CD4-positive, alpha-beta T cell treated with Interleukin-10 for 1 hour (primary cell): ENCODE data around the gene DYNLT1.
A peak's percentile ranks its signal among the peaks of the same experiment; 100 is the strongest.

ENCODE experiments used
- DNase-seq: peaks from one replicate; pipeline ENCODE4 v3.0.0-alpha.2; 2020

The DYNLT1 gene

GRCh38 chr6:158595223-158595622, 49.3 kb downstream of the DYNLT1 start:
- DNase-seq = peak; percentile 36

- DNase-seq = no peak
Measured at GRCh38 chr6:158593670-158594069, 50.9 kb downstream of the DYNLT1 start.

- no peak for DNase-seq
Measured at GRCh38 chr6:158591810-158592209, 52.7 kb downstream of the DYNLT1 start.

- no peak for DNase-seq
Measured at GRCh38 chr6:158591134-158591809, 53.3 kb downstream of the DYNLT1 start.

GRCh38 chr6:158589366-158589765, 55.2 kb downstream of the DYNLT1 start:
- no peak for DNase-seq

GRCh38 chr6:158586652-158587051, 57.9 kb downstream of the DYNLT1 start:
- DNase-seq = no peak
